GM20431 (cell line): ENCODE data around the gene TPX2.
"Not testable (repeated sequence)": the region's sequence is repeated elsewhere in the genome, so short reads cannot be mapped to it uniquely, and the experiment has no call there.

Experiments
- in situ Hi-C: fragments of 300-500 bp; cut with MseI, MboI; formaldehyde crosslinking; loops from one replicate; pipeline ENCODE4 v1.15.0; 2020; ENCODE audit warnings: low sequenced_read_pairs; ENCODE audit not compliant: unreplicated experiment

Gene TPX2

GRCh38 chr20:31824554-31825313 is 85.6 kb downstream of the TPX2 start:
- in situ Hi-C loops: no loop called here

GRCh38 chr20:31826074-31826473 is 87.0 kb downstream of the TPX2 start:
- in situ Hi-C loops: no loop called here

GRCh38 chr20:31827059-31827458 is 88.0 kb downstream of the TPX2 start:
- in situ Hi-C loops: no loop called here

GRCh38 chr20:31828016-31828415 is 88.9 kb downstream of the TPX2 start:
- in situ Hi-C loops: not testable (repeated sequence)

- in situ Hi-C loops: no loop called here
These were observed 90.6 kb downstream of the TPX2 start for GRCh38 chr20:31829731-31830130.

- in situ Hi-C loops: no loop called here
These were observed 91.4 kb downstream of the TPX2 start for GRCh38 chr20:31830406-31830981.

GRCh38 chr20:31831211-31831610 is 92.1 kb downstream of the TPX2 start:
- in situ Hi-C loops: no loop called here

GRCh38 chr20:31831771-31832306 is 92.7 kb downstream of the TPX2 start:
- in situ Hi-C loops: no loop called here

GRCh38 chr20:31833130-31833930 is 94.2 kb downstream of the TPX2 start:
- in situ Hi-C loops: no loop called here

GRCh38 chr20:31833931-31834521 is 94.9 kb downstream of the TPX2 start:
- in situ Hi-C loops: no loop called here

GRCh38 chr20:31835554-31835953 is 96.5 kb downstream of the TPX2 start:
- in situ Hi-C loops: no loop called here

- in situ Hi-C loops: no loop called here
These were observed 97.1 kb downstream of the TPX2 start for GRCh38 chr20:31835977-31836852.

- in situ Hi-C loops: no loop called here
These were observed 97.9 kb downstream of the TPX2 start for GRCh38 chr20:31836853-31837608.

GRCh38 chr20:31837896-31838397 is 98.9 kb downstream of the TPX2 start:
- in situ Hi-C loops: no loop called here

GRCh38 chr20:31838646-31839292 is 99.7 kb downstream of the TPX2 start:
- in situ Hi-C loops: no loop called here

- in situ Hi-C loops: no loop called here
These were observed 100.8 kb downstream of the TPX2 start for GRCh38 chr20:31839782-31840487.
